GM23338 (cell line): ENCODE data around the gene FBXW7. TPM values are rescaled to one million over a fixed set of nuclear protein-coding genes. Genes with fewer than 3 reads are reported as not detected.

Experiments used
- ATAC-seq: fragments of 200-7000 bp; cut with Tn5 transposase; 3 replicates; pipeline ENCODE4 v1.9.1; 2020
- DNase-seq: peaks from one replicate; pipeline ENCODE4 v3.0.0-alpha.2; 2015; ENCODE audit warnings: low spot score
- H2AFZ ChIP-seq: fragments of 200-600 bp; sonication (generic); 2 replicates; pipeline ENCODE4 v1.8.0; 2016; ENCODE audit warnings: antibody characterized with exemption, mild to moderate bottlenecking, moderate library complexity
- H3F3A ChIP-seq: fragments of 200-600 bp; sonication (generic); replicated peaks from 2 replicates; pipeline ENCODE4 v1.8.0; 2017; ENCODE audit warnings: antibody characterized with exemption, mixed run types, low read depth
- H3K27ac ChIP-seq: fragments of 200-600 bp; sonication (generic); 2 replicates; pipeline ENCODE4 v1.6.1; 2016; ENCODE audit warnings: low read depth
- H3K27me3 ChIP-seq: fragments of 200-600 bp; sonication (generic); 2 replicates; pipeline ENCODE4 v1.8.0; 2016; ENCODE audit warnings: mild to moderate bottlenecking, mixed run types, moderate library complexity; ENCODE audit not compliant: insufficient read depth
- H3K36me3 ChIP-seq: fragments of 200-600 bp; sonication (generic); 2 replicates; pipeline ENCODE4 v1.8.0; 2016; ENCODE audit warnings: mild to moderate bottlenecking; ENCODE audit not compliant: insufficient read depth
- H3K4me1 ChIP-seq: fragments of 200-600 bp; sonication (generic); 2 replicates; pipeline ENCODE4 v1.8.0; 2016; ENCODE audit warnings: mild to moderate bottlenecking, moderate library complexity; ENCODE audit not compliant: insufficient read depth
- H3K4me2 ChIP-seq: fragments of 200-600 bp; sonication (generic); 2 replicates; pipeline ENCODE4 v1.7.1; 2017; ENCODE audit warnings: mixed run types
- H3K4me3 ChIP-seq: fragments of 200-600 bp; sonication (generic); 2 replicates; pipeline ENCODE4 v1.6.1; 2016; ENCODE audit warnings: mixed run types
- H3K79me2 ChIP-seq: fragments of 200-600 bp; sonication (generic); replicated peaks from 2 replicates; pipeline ENCODE4 v1.8.0; 2017; ENCODE audit warnings: mild to moderate bottlenecking; ENCODE audit not compliant: insufficient read depth
- H3K9me2 ChIP-seq: fragments of 200-600 bp; sonication (generic); 2 replicates; pipeline ENCODE4 v1.8.0; 2017; ENCODE audit not compliant: insufficient read depth
- H4K20me1 ChIP-seq: fragments of 200-600 bp; sonication (generic); replicated peaks from 2 replicates; pipeline ENCODE4 v1.8.0; 2017; ENCODE audit warnings: mild to moderate bottlenecking; ENCODE audit not compliant: insufficient read depth
- H3K27ac Mint-ChIP-seq: 2 replicates; pipeline ENCODE4 v1.8.0; 2020; ENCODE audit warnings: inconsistent platforms, mild to moderate bottlenecking, moderate library complexity, mixed read lengths
- H3K27me3 Mint-ChIP-seq: 3 replicates; pipeline ENCODE4 v1.8.0; 2022; ENCODE audit warnings: low read depth, mild to moderate bottlenecking, moderate library complexity, mixed read lengths, inconsistent platforms; ENCODE audit not compliant: insufficient read depth, poor library complexity
- H3K36me3 Mint-ChIP-seq: 3 replicates; pipeline ENCODE4 v1.8.0; 2021; ENCODE audit warnings: low read depth, mild to moderate bottlenecking, inconsistent platforms, moderate library complexity, mixed read lengths
- H3K4me1 Mint-ChIP-seq: 3 replicates; pipeline ENCODE4 v1.8.0; 2020; ENCODE audit warnings: mild to moderate bottlenecking, inconsistent platforms, mixed read lengths
- H3K4me3 Mint-ChIP-seq: 3 replicates; pipeline ENCODE4 v1.8.0; 2021; ENCODE audit warnings: moderate library complexity, mild to moderate bottlenecking, inconsistent platforms, mixed read lengths
- H3K9me3 Mint-ChIP-seq: 3 replicates; pipeline ENCODE4 v1.8.0; 2020; ENCODE audit warnings: moderate library complexity, mild to moderate bottlenecking, inconsistent platforms, mixed read lengths
- CREB1 ChIP-seq: fragments of 250-450 bp; sonication (Bioruptor Pico); IDR thresholded peaks from 2 replicates; pipeline ENCODE4 v1.5.0; 2020; ENCODE audit warnings: low read depth, mild to moderate bottlenecking, moderate library complexity
- CTCF ChIP-seq, 2 experiments: fragments of 200-600 bp in 1 of 2; sonication (generic) in 1 of 2; conservative IDR thresholded peaks; 2 replicates each; pipeline versions ENCODE4 v1.5.1 to v1.6.1; 2016 to 2017; ENCODE audit warnings: antibody characterized with exemption in 2 of 2, low read depth in 2 of 2, mild to moderate bottlenecking in 2 of 2, moderate library complexity in 1 of 2
- EZH2phosphoT487 ChIP-seq: fragments of 200-600 bp; sonication (generic); IDR thresholded peaks from one replicate; pipeline ENCODE4 v1.8.1; 2018; ENCODE audit warnings: antibody characterized with exemption; ENCODE audit not compliant: unreplicated experiment
- JUNB ChIP-seq: IDR thresholded peaks from one replicate; pipeline ENCODE4 v1.6.1; 2016; ENCODE audit warnings: antibody characterized with exemption; ENCODE audit not compliant: unreplicated experiment
- NANOG ChIP-seq: IDR thresholded peaks from 2 replicates; pipeline ENCODE4 v1.6.1; 2016; ENCODE audit warnings: antibody characterized with exemption, borderline replicate concordance
- POLR2AphosphoS5 ChIP-seq: IDR thresholded peaks from 2 replicates; pipeline ENCODE4 v1.6.1; 2016; ENCODE audit warnings: antibody characterized with exemption, low read depth
- REST ChIP-seq: IDR thresholded peaks from one replicate; pipeline ENCODE4 v1.6.1; 2018; ENCODE audit warnings: antibody characterized with exemption; ENCODE audit not compliant: unreplicated experiment
- STAT1 ChIP-seq: IDR thresholded peaks from one replicate; pipeline ENCODE4 v1.6.1; 2016; ENCODE audit warnings: antibody characterized with exemption; ENCODE audit not compliant: unreplicated experiment
- ZNF114 ChIP-seq: fragments of 250-450 bp; sonication (Bioruptor Pico); IDR thresholded peaks from 2 replicates; pipeline ENCODE4 v1.5.0; 2020; ENCODE audit warnings: mild to moderate bottlenecking, moderate library complexity
- ZNF462 ChIP-seq: fragments of 250-450 bp; sonication (Bioruptor Pico); IDR thresholded peaks from 2 replicates; pipeline ENCODE4 v1.5.0; 2020; ENCODE audit warnings: mild to moderate bottlenecking, moderate library complexity
- polyA plus RNA-seq: library from polyadenylated mRNA; unstranded; fragments of >200 nt; fragmentation: Nextera tagmentation; extraction: Ambion mirVana; gene quantifications from 2 replicates; pipeline ENCODE4 v1.2.1, GENCODE V29; 2016
- total RNA-seq: library from RNA; depleted of rRNA; stranded (reverse); fragments of >200 nt; shearing (Covaris generic); gene quantifications from 2 replicates; pipeline ENCODE4 v1.2.3, GENCODE V29; 2014

The FBXW7 gene
- total and polyA plus RNA-seq, 2 experiments from 2014 or later = 25.8 to 34.7 TPM

- Histone ChIP-seq H3K4me3 (no peak overlapping the region), H3K27me3 (no peaks in the 10 kb centered on the region), H2AFZ (no peak overlapping the region), H3F3A (no peaks in the 10 kb centered on the region), H3K27ac (no peak overlapping the region), H4K20me1 (no peaks in the 10 kb centered on the region; the same call in 1 of the 2 replicates), H3K9me2 (no peaks in the 10 kb centered on the region), H3K4me2 (no peak overlapping the region), H3K79me2 (peaks cover 3% of the 10 kb centered on the region; the same call in 1 of the 2 replicates), H3K36me3 (no peaks in the 10 kb centered on the region), H3K4me1 (no peaks in the 10 kb centered on the region)
- no peak for TF ChIP-seq POLR2AphosphoS5
- TF ChIP-seq ZNF462 (CRISPR knock-in tag) = no peak
- no peak for TF ChIP-seq EZH2phosphoT487
- TF ChIP-seq NANOG = no peak
- TF ChIP-seq CTCF (conservative IDR thresholded peaks at IDR 0.05; ENCODE audit: low read depth in 2 of 2) = no peak
- no peak for TF ChIP-seq REST
- TF ChIP-seq JUNB = no peak
- TF ChIP-seq STAT1 = no peak
- no peak for TF ChIP-seq CREB1 (CRISPR knock-in tag)
- no peak for TF ChIP-seq ZNF114 (CRISPR knock-in tag)
- ATAC-seq (no peak), DNase-seq (no peak)
- H3K27me3 Mint-ChIP-seq = no peaks in the 10 kb centered on the region
- H3K4me3 Mint-ChIP-seq = no peak overlapping the region
- no peaks in the 10 kb centered on the region for H3K36me3 Mint-ChIP-seq
- H3K27ac Mint-ChIP-seq = no peak overlapping the region
- no peaks in the 10 kb centered on the region for H3K4me1 Mint-ChIP-seq
- no peaks in the 10 kb centered on the region for H3K9me3 Mint-ChIP-seq
Measured at GRCh38 chr4:152372444-152372843, 163.4 kb downstream of the FBXW7 start.
